AML-193 (cell line): ENCODE measurements around the gene ZNF689.

Experiments used
- DNase-seq, 2 experiments: peaks; one replicate each; lab custom pipeline; 2025; lab: John Stamatoyannopoulos, UW

Gene ZNF689

DNA sequence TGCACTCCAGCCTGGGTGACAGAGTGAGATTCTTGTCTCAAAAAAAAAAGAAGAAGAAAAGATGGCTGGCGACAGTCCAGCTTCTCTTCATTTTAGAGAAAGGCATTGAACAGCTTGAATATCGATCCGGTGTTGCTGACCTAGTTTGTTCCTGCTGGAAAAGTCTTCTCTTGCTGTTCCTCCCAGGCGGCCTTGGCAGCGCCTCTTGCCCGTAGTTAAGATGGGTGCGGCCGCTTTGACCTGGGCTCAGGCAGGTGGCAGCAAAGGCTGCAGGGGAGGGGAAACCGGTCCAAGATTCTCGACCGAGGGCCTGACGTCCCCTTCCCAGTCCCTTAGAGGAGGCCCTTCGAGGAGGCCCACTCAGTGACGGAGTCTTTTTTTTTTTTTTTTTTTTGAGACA, 48.2 kb downstream of the ZNF689 start:
- DNase-seq, result no peak

GRCh38 chr16:30561089-30561816, 48.9 kb downstream of the ZNF689 start:
- peak in 1 of 2 experiments; percentile 8 for DNase-seq

DNA sequence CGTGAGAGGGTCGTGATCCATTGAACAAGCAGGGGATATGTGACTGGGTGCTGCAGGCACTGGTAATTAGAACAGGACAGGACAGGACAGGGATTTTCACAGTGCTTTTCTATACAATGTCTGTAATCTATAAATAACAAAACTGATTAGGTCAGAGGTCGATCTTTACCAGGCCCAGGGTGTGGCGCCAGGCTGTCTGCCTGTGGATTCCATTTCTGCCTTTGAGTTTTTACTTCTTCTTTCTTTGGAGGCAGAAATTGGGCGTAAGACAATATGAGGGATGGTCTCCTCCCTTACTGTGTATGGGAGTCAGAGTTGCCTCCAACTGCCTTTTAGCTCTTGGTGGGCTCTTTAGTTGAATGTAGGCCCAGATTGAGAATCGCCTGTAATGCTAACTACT, 50.5 kb downstream of the ZNF689 start:
- DNase-seq, result no peak

GRCh38 chr16:30558789-30559377, 51.3 kb downstream of the ZNF689 start:
- DNase-seq, result no peak

GRCh38 chr16:30557957-30558788, 52.0 kb downstream of the ZNF689 start, which contains the start of gene ZNF764:
Gene ZNF764 (minus strand): TSS chr16:30558374. CDS start chr16:30558182, 192 bp downstream.
- peak; percentile 94 to 96 for DNase-seq

DNA sequence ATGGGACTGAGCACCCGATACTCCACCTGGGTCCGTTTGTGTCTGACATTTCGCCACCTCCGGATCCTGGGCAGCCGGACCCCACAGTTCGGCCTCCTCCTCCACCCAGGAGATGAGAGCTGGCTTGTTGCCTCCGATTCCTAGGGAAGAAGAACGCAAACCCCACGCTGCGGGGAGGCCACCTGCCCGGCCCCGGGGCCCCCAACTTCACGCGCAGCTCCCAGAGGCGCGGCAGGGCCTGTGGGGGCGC, 52.6 kb downstream of the ZNF689 start:
- no peak for DNase-seq

DNA sequence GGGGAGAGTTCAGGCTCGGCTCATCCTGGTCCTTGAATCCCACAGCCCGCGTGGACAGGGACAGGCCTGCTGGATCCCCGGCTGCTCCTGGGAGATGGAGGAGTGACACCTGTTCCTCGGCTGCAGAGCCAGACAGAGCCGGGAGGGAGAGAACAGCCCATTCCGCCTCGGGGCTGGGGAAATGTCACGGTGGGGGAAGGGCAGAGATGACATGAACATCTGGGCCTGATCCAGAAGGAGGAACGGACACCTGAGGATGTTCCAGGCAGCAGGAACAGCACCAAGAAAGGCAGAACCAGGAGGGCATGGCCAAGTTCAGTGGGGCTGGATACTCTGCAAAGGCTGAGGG, 54.1 kb downstream of the ZNF689 start:
- DNase-seq, result no peak

DNA sequence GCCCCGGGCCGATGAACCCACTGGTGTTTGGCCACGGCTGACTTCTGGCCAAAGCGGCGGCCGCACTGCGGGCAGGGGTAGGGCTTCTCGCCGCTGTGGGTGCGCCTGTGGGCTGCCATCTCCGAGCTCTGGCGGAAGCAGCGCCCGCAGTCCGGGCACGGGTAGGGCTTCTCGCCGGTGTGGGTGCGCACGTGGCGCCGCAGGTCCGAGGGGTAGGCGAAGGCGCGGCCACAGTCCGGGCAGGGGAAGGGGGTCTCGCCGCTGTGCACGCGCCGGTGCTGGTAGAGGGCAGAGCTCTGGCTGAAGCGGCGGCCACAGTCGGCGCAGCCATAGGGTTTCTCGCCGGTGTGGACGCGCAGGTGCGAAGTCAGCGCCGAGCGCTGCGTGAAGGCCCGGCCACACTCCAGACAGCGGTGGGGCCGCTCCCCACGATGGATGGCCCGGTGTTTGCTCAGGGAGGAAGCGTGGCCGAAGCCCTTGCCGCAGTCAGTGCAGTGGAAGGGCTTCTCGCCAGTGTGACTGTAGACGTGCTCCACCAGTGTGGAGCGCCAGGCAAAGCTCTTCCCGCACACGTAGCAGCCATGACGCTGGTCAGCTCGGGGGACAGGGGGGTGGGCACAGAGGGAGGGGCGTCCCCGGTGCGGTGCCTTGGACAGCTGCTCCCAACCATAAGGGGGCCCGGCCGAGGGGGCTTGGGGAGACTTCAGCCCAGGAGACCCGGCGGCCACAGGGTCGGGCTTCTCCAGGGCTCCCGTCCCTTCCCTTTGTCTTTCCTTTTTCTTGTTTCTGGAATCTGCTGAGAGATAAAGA, 54.7 kb downstream of the ZNF689 start:
- DNase-seq, result no peak

DNA sequence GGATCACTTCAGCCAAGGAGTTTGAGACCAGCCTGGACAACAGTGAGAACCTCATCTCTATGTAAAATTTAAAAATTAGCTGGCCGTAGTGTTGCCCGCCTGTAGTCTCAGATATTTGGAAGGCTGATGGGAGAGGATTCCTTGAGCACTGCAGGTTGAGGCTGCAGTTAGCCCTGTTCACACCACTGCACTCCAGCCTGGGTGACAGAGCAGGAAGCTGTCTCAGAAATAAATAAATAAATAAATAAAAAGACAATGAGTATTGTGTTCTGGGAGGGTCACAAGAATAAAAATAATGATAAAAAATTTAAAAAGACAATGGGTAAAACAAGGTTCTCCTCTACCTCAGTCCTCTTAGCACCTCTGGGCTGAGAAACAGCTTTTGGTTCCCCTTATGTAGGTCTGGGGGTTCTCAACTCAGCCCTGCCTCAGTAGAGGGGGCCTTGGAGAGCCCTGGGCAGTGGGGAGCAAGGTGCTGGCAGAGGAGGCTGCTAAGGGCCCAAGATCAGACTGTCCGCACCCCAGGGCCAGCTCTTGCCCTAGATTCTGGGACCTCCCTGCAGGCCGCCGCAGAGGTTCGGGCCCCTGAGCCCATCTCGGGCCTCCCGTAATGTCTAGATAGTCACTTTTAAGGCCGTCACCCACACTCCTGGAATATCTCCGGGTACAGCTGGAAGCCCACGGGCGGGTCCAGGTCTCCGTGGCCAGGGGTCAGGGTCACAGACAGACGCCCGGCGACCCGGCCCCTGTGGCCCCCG, 55.5 kb downstream of the ZNF689 start:
- DNase-seq, result no peak

DNA sequence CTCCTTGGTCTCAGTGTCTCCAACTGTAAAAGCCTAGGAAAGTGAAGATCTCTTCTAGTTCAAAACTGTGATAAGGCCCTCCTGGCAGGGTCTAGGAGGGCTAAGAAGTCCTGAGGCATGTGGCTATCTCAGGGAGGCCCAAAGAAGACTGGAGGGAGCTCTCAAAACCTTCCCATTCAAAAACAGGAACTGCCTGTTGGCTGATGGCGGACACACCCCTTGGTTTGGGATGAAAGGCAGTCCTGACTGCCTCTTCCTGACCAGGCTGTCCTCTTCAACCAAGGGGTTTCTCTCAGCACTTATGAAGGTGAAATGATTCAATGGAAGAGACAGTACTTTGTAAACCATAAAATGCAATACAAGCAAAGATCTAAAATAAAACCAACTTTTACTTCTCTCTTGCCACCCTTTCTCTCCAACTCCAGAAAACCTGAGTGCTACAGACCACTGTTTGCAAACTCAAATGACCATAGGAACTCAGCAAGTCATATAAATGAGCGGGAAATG, 56.7 kb downstream of the ZNF689 start:
- DNase-seq, result no peak

GRCh38 chr16:30552956-30553355, 57.2 kb downstream of the ZNF689 start:
- no peak for DNase-seq
